Measurements from ENCODE around the gene IL4I1. TPM values are rescaled to one million over a fixed set of nuclear protein-coding genes. Genes with fewer than 3 reads are reported as not detected.

Gene IL4I1
- total and polyA plus RNA-seq, 2 of the 8 experiments (the other 6 are each of a cell fraction or from before 2014, with no cell fraction given): 0.41 to 0.76 TPM

DNA sequence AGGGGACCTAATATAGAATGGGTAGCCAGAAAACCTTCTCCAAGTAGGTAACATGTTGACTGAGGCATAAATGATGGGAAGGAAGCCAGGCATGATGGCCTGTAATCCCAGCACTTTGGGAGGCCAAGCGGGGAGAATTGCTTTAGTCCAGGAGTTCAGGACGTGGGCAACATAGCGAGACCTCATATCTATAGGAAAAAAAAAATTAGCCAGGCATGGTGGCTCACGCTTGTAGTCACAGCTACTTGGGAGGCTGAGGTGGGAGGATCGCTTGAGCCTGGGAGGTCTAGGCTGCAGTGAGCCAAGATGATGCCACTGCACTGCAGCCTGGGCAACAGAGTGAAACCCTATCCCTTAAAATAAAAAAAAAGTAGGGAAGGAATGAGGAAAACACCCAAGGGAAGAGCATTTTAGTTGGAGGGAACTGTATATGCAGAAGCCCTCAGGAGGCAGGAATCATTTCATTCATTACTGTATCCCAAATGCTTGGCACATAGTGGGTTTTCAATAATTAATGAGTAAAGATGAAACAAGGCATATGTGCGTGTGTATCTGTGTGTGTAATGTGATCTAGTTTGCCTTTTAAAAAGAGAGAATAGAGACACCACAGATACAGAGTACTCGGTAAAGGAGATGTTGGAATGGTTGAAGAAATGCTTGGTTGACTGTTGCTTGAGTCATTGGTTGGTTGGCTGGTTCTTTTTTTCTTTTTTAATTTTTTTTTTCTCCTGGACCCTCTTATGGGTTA lies 34.8 kb upstream of the IL4I1 start (continued):
- TF ChIP-seq, protein P1, sequence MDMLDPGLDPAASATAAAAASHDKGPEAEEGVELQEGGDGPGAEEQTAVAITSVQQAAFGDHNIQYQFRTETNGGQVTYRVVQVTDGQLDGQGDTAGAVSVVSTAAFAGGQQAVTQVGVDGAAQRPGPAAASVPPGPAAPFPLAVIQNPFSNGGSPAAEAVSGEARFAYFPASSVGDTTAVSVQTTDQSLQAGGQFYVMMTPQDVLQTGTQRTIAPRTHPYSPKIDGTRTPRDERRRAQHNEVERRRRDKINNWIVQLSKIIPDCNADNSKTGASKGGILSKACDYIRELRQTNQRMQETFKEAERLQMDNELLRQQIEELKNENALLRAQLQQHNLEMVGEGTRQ (IDR thresholded peaks at IDR 0.05; ENCODE audit: low read length): no peak
- no peak for TF ChIP-seq CEBPB (IDR thresholded peaks at IDR 0.05; ENCODE audit: low read depth, low read length)

All from H1 (cell line).